SW 1271 (cell line): ENCODE measurements around the gene NFYA.

Experiments
- DNase-seq, 2 experiments: peaks; one replicate each; lab custom pipeline; 2025; lab: John Stamatoyannopoulos, UW

Gene NFYA

GRCh38 chr6:41073203-41073967 is 611 bp downstream of the NFYA start:
- peak; percentile 58 to 81 for DNase-seq

- peak in 1 of 2 experiments; percentile 28 for DNase-seq
These were observed 1.4 kb downstream of the NFYA start for GRCh38 chr6:41073968-41074691.

GRCh38 chr6:41074692-41075436 is 2.1 kb downstream of the NFYA start:
- no peak for DNase-seq

DNA sequence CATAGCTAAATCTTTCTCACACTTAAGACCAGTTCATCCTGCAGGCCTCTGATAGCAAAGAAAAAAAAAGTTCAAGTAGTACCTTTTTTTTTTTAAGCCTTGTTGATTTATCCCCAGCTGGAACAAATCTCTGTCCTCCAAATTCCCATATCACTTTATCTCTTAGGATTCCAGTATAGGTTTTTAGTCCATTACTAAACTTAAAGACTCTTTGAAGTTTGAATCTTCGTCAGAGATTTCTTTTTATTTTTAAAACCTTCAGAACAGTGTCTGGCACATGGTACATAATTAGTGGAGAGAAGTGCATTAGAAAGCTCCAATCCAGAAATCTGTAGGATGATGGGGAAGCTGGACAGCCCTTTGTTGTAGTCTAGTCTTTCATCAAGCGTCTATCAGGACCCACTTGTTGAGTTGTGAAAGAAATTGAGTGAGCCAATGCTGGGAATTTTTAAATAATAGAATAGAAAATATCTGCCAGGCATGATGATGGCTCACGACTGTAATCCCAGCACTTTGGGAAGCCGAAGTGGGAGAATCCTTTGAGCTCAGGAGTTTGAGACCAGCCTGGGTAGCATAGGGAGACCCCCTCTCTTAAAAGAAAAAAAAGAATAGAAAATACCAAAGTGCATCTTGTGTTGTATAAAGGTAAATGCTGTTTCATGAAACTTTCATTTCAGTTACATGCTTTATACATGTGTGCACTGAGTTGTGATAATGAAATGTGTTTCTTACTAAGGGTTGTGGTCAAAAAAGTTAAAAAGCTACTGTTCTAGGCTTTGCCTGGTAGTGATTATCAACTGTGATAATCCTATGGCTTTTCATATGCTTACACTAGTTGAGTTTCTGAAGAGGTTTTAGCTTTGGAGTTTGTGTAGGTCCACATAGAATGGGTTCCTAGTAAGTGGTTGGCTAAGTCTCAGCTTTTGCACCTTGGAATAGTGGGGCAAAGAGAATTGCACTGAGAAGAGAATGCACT is 3.2 kb downstream of the NFYA start:
- no peak for DNase-seq

GRCh38 chr6:41077536-41077935 is 4.8 kb downstream of the NFYA start:
- no peak for DNase-seq

GRCh38 chr6:41078101-41078500 is 5.3 kb downstream of the NFYA start:
- DNase-seq: no peak

DNA sequence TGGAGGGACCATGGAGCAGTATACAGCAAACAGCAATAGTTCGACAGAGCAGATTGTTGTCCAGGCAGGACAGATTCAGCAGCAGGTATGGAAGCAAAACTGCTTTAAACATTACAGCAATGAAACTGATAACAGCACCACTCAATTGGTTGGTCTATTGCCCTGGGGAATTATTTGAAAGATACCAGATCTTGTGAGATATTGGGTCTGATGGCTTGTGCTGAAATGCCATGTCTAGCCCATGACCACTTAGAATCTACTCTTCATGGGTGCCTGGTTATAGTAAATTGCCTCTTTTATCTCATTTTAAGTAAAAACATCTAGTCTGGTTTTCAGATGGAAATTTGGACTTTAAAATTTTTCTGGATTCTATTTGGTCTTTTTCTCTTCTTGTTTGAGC is 6.3 kb downstream of the NFYA start:
- no peak for DNase-seq

DNA sequence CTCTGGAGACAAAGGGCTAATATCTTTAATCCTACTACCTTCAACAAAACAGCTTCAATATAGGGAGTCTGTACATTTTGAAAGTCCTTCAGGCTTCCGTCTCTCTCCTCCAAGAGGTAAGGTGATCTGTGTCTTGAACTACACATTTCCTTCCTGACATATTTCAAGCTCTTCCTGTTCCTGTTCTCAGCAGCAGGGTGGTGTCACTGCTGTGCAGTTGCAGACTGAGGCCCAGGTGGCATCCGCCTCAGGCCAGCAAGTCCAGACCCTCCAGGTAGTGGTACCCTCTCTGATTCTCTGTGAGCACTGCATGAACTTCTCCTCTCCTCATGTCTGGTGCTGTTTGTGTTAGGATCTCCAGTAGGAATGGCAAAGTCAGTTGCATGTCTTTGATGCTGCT is 7.8 kb downstream of the NFYA start:
- DNase-seq: no peak

GRCh38 chr6:41083072-41083471 is 10.3 kb downstream of the NFYA start:
- DNase-seq: no peak

- DNase-seq: no peak
These were observed 12.4 kb downstream of the NFYA start for GRCh38 chr6:41085182-41085581.

DNA sequence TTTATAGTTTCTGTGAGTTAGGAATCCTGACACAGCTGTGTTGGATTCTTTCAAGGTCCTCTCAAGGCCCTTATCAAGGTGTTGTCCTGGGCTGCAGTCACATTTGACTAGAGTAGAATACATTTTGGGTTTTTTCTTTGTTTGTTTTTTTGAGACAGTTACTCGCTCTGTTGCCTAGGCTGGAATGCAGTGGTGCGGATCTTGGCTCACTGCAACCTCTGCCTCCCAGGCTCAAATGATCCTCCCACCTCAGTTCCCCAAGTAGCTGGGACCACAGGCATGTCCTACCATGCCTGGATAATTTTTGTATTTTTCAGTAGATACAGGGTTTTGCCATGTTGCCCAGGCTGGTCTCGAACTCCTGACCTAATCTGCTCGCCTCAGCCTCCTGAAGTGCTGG is 15.7 kb downstream of the NFYA start:
- DNase-seq: no peak

DNA sequence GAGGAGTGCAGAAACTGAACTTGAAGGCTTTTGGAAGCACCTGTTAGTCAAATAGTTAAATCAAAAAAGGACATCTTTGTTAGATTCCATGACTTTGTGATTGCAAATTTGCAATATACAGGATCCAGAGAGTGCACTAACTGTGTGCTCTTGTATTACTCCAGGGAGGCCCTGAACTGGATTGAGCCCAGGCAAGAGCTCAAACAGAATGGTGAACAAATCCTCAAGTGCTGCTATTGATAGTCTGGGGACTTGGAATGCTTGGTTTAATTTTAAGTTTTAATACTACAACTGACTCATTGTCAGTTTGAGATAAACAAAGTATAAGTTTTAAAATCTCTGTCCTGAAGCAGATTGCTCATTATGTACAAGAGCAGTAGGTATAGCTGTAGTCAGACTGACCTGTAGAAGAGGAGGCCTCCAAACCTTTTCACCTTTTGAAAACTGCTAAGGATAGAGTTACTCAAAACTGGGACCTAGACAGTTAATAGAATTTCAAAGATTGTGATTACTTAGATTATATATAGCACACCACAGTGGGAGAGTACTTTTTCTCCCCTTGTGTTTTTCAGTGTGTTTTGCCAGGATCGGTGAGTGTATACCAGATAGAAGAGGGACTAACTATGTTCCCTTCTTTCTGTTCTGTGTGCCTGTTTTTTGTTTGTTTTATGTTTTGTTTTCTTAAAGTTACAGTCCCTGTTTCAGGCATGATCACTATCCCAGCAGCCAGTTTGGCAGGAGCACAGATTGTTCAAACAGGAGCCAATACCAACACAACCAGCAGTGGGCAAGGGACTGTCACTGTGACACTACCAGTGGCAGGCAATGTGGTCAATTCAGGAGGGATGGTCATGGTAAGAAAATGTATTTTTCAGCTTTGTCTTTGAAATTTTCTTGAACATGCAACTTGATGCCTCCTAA is 18.3 kb downstream of the NFYA start:
- DNase-seq: no peak

DNA sequence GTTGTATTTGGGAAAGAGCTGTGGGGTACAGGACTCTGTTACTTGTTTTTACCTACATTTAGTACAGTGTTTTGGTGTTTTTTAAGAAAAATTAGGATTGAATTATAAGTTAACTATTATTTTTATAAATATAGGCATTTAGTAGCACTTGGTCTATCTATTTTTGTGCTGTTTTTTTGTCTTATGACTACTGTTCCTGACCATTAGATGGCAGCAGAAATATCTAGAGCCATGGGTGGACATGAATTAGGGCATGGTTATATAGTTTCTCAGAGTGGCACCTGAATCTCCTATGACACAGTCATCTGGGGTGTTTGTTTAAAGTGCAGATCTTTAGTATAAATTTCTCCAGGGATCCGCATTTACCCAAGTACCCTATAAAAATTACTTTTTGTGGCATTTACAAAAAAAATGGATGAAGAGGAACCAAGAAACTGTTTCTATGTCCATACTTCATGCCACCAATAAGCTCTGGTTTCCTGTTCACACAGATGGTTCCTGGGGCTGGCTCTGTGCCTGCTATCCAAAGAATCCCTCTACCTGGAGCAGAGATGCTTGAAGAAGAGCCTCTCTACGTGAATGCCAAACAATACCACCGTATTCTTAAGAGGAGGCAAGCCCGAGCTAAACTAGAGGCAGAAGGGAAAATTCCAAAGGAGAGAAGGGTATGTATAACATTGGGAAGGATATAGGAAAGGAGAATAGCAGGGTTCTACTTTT is 19.8 kb downstream of the NFYA start:
- peak in 1 of 2 experiments; percentile 31 for DNase-seq

GRCh38 chr6:41093729-41094128 is 21.0 kb downstream of the NFYA start:
- DNase-seq: no peak

GRCh38 chr6:41097467-41098090 is 24.8 kb downstream of the NFYA start:
- no peak for DNase-seq

DNA sequence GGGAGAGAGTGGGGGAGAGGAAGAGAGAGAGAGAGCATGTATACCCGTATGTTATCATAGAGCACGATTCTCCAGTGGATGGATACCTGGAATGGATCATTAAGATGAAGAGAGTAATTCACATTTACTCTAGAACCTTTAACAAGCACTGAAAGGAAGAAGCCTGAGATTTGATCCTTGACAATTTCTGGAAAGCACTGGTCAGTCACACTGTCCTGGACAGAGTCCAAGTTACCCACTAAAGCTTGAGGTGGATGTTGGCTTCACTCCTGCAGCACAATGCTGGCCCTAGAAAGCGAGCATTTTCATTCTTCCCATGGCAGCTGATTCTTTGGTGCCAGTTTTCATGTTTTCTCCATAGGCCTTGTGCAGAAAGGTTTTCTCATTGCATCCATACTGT is 25.6 kb downstream of the NFYA start:
- no peak for DNase-seq

GRCh38 chr6:41100871-41101287 is 28.1 kb downstream of the NFYA start:
- DNase-seq: no peak

GRCh38 chr6:41103847-41104246 is 31.1 kb downstream of the NFYA start:
- DNase-seq: no peak

- no peak for DNase-seq
These were observed 38.2 kb downstream of the NFYA start for GRCh38 chr6:41111017-41111416.
